ENCODE measurements around the gene GLB1L3.

DNA sequence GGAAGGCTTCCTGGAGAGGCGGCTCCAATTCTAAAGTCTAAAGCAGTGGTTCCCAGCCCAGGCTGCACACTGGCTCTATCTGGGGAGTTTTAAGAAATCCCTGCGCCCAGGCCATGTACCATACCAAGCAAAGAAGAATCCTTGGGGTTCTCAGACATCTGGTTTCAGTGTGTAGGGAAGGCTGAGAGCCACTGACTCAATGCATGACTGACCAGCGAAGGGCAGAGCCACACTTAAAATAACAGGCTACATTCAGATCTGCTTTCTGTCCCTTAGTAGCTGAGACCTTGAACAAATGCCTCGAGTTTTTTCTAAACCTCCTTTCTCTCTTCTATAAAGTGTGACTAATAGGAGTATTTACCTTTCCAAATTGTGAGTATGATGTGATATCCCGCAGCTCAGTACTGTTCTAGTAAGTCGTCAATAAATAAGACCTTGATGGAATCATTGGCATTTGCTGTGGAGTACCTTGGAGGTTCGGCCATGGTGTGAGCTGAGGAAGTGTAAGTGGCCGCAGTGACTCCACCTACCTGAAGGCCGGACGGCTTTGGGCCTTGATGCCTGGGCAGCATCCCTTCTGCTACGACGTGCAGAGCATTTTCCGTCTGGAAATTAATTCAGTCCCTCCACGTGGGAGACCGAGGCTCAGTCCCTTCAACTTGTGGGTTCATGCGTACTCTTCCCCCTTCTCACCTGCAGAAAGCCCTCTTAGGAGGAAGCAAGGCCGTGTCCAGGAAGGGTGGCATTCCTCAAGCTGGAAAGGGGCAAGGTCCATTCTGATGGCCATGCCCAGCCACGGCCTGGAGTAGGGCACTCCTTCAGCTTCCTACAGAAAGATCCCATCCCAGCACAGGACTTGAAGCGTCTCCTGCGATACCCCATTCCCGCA, 80.7 kb downstream of the GLB1L3 start:
- TF ChIP-seq, protein P1, sequence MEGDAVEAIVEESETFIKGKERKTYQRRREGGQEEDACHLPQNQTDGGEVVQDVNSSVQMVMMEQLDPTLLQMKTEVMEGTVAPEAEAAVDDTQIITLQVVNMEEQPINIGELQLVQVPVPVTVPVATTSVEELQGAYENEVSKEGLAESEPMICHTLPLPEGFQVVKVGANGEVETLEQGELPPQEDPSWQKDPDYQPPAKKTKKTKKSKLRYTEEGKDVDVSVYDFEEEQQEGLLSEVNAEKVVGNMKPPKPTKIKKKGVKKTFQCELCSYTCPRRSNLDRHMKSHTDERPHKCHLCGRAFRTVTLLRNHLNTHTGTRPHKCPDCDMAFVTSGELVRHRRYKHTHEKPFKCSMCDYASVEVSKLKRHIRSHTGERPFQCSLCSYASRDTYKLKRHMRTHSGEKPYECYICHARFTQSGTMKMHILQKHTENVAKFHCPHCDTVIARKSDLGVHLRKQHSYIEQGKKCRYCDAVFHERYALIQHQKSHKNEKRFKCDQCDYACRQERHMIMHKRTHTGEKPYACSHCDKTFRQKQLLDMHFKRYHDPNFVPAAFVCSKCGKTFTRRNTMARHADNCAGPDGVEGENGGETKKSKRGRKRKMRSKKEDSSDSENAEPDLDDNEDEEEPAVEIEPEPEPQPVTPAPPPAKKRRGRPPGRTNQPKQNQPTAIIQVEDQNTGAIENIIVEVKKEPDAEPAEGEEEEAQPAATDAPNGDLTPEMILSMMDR (IDR thresholded peaks at IDR 0.05) = no peak
- TF ChIP-seq POLR2A (IDR thresholded peaks at IDR 0.05) = no peak
